Middle frontal gyrus (tissue), 1 donor: ENCODE data around the gene CASK.

Experiments used
- DNase-seq: peaks from one replicate; pipeline ENCODE4 v3.0.0-alpha.2; 2015; ENCODE audit warnings: low spot score; ENCODE audit errors: extremely low spot score

Gene CASK

GRCh38 chrX:41827886-41828285 lies 95.5 kb downstream of the CASK start:
- DNase-seq: no peak

- DNase-seq: no peak
These were observed 97.6 kb downstream of the CASK start for GRCh38 chrX:41825796-41826195.

DNA sequence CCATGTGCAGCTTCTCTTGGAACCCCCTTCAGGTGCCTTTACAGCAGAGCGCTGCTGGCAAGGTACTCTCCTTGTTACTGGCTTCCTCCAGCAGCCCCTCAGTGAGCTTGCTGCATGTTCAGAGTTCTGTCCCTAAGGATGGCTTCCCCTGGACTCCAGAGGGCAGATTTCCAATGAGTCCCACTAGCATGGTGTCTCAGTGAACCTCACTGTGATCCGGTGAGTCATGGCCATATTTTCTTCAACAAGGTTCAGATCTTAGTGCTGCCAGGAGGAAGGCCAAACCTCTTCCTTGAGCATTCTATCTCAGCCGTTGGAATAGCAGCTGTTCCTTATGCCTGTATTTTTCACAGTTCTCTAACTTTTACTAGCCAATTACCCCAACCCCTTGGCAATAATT lies 98.8 kb downstream of the CASK start:
- no peak for DNase-seq

- no peak for DNase-seq
These were observed 100.0 kb downstream of the CASK start for GRCh38 chrX:41823402-41823801.

DNA sequence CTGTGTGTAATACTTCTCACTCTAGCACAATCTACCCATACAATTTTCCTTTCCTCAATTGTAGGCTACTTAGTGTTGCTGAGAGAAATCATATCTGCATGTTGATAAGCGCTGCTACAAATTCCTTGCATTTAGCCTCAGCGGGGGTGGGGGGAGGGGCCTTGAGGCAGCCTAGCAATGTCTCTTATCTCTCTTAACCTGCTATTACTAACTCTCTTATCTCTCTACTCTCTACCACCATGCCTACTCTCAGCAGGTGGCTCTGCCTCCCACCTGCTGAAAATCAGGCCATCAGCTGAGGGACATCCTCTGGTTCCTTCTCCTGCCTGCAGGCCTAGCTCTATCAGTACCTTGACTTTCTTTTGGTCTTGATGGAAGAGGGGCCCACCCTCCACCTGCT lies 100.5 kb downstream of the CASK start:
- DNase-seq: no peak

GRCh38 chrX:41808047-41808446 lies 115.3 kb downstream of the CASK start:
- DNase-seq: no peak

DNA sequence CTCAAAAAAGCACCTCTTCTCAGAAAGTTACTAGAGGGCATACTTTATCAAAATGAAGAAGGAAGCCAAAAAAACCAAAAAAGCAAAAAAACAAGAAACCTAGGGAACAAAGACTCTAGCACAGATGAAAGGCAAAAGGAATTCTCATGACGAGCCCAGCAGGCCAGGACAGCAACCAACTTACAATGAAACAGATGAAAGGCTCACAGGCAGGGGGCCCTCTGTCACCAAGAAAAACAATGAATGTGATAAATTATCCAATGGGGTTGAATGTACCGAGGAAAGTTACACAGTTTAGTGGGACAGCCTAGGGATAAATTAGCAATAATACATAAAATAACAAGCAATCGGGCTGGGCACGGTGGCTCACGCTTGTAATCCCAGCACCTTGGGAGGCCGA lies 120.4 kb downstream of the CASK start:
- no peak for DNase-seq

DNA sequence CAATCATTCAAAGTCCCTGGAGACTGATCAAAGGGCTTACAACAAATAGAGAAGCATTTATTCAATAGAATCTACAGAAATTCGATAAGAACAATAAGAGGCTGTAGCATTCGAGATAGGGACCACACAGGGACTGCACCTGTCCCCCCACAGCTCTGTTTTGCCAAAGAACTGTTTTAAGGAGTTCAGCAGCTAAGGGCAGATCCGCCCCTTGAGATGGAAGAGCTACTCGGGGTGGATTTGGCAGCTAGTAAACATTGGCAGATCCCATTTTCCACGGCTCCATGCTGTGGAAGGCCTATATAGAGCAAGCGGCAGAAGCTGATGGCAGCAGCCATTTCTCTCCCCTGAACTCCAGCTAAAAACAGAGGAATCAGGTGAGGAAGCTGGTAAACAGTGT lies 123.7 kb downstream of the CASK start:
- no peak for DNase-seq

DNA sequence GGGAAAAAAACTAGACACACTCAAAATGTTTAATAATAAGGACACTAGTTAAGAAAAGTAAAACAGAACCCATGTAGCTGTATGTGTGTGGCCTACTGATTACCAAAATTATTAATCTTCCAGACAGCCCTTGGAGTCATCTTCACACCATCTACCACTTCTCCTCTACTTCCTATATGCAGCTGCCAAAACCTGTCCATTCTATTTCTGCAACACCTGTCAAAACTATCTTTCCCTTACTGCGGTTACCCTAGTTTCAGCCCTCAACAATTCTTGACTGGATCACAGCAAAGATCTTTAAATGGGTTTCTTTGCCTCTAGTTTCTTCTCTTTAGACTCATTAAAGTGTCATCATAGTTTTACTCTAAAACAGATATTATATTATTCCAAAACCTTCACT lies 126.8 kb downstream of the CASK start:
- DNase-seq: no peak

DNA sequence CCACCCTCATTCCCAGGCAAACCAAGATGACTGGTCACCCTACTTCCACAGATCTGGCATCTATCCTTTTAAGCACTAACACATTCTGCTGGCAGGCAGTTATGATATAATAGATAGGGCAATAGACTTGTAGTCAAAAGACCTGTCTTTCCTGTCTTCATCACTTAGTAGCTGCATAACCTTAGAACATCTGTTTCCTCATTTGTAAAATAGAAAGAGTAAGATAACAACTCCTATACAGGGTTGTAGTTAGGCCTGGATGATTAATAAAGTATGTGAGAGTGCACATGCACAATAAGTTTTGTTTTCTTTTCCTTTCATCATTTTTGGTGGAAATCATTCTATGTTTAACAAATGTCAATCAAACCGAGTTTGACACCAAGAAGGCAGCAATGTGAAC lies 127.3 kb downstream of the CASK start:
- DNase-seq: no peak

DNA sequence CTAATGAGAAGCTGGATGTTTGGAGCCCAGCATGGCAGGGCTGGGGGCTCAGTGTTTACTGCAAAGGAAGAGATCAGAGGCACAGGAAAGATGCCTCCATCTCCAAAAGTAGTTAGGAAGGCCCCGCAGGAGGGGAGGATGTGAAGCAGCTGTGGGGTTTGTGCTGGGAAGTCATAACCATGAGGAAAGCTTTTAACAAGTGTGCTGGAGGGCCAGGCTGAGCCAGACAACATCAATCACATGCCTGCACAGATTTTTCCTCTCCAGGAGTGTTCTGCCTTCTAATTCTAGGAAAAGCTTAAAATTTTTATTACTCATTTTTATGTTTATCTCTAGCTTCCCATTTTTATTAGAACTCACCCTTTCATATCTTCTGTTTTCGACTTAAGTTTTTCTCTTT lies 134.0 kb downstream of the CASK start:
- DNase-seq: no peak

DNA sequence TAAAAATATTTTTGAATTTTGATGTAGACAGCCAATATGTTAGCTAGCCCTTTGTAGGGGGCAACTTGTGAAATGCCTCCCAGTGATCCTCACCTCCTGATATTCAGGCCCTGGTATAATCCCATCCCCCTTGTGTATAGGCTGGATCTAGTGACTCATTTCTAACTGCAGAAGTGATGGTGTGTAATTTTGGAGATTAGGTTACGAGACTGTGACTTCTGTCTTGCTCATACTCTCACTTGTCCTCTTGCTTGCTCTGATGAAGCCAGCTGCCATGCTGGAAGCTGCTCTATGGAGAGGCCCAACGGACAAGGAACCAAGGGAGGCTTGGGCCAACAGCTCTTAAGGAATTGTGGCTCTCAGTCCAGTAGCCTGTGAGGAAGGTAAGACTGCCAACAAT lies 137.7 kb downstream of the CASK start:
- no peak for DNase-seq

DNA sequence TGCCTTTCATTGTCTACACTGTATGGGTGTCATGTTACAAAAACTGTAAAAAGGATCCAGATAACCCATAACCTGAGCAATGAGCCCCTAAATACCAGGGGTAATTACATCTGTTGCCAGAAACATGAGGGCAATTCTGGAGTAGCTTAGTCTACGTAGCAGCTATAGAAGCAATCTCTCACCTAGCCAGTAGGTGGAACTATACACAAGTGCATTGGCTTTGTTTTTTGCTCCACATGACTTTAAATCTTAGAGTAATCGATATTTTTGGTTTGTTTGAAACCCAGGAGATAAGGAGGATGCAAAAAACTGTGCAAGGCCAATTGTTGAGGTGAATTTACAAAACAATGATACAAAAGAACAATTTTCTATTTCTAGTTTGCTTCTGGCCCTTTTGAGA lies 141.9 kb downstream of the CASK start:
- DNase-seq: no peak

GRCh38 chrX:41779941-41780340 lies 143.4 kb downstream of the CASK start:
- no peak for DNase-seq

- DNase-seq: no peak
These were observed 144.3 kb downstream of the CASK start for GRCh38 chrX:41779030-41779564.

GRCh38 chrX:41761702-41762101 lies 161.7 kb downstream of the CASK start:
- DNase-seq: no peak

DNA sequence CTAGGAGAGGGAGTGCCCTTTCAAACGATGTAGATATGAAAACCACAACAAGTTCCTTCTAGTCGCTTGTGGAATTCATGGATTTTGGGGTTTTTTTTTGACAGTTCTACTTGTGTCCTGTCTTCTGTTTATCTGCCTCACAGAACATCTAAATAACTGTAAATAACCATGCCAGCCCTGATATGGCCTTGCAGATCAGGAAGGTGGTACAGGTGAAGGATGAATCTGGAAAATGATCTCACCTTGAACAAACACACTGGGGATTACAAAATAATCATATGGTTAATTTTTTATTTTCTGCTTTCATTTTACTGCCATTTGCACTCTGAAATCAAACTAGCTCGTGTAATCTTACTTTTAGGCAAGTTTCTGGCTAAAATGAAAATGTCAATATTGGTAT lies 162.2 kb downstream of the CASK start:
- no peak for DNase-seq

- DNase-seq: no peak
These were observed 163.5 kb downstream of the CASK start for GRCh38 chrX:41759817-41760216.

- no peak for DNase-seq
These were observed 165.0 kb downstream of the CASK start for GRCh38 chrX:41758401-41758800.

- DNase-seq: no peak
These were observed 172.6 kb downstream of the CASK start for GRCh38 chrX:41750716-41751115.

GRCh38 chrX:41739871-41740270 lies 183.5 kb downstream of the CASK start:
- no peak for DNase-seq

- DNase-seq: no peak
These were observed 186.3 kb downstream of the CASK start for GRCh38 chrX:41737065-41737464.

- DNase-seq: no peak
These were observed 188.8 kb downstream of the CASK start for GRCh38 chrX:41734530-41734929.

DNA sequence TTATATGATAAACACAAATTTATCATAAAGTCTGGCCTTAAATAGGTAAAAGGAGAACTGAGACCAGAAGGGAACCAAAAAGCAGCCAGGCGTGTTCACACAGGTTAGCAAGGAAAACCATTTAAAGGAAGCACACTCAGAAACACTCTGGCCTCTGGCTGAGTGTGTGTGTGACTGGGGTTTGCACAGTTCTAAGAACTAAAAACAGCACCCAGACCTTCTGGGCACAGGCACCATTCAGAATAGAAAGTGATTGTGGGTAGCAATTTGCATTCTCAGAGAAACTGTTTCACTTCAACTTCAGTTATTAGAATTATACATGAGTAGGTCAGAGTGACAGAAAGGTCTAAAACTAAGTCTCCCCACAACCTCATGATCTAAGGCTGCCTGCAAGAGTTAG lies 189.4 kb downstream of the CASK start:
- no peak for DNase-seq
